HFF-Myc (cell line): ENCODE data around the gene PDE11A.

Experiments
- DNase-seq: peaks from one replicate; pipeline ENCODE4 v3.0.0-alpha.2; 2011; ENCODE audit warnings: low read depth; ENCODE audit errors: extremely low read depth
- H3K4me3 ChIP-seq: replicated peaks from 2 replicates; pipeline ENCODE4 v1.5.1; 2011; ENCODE audit warnings: low read depth, mild to moderate bottlenecking, control low read depth, low read length
- CTCF ChIP-seq: IDR thresholded peaks from 2 replicates; pipeline ENCODE4 v1.5.1; 2012; ENCODE audit warnings: mild to moderate bottlenecking, low read depth, low read length, control low read depth; ENCODE audit errors: missing control alignments

Gene PDE11A

GRCh38 chr2:177585234-177585863, 487.2 kb downstream of the PDE11A start:
- DNase-seq, result no peak
- H3K4me3 ChIP-seq, result no peak overlapping the region
- TF ChIP-seq CTCF, result no peak

DNA sequence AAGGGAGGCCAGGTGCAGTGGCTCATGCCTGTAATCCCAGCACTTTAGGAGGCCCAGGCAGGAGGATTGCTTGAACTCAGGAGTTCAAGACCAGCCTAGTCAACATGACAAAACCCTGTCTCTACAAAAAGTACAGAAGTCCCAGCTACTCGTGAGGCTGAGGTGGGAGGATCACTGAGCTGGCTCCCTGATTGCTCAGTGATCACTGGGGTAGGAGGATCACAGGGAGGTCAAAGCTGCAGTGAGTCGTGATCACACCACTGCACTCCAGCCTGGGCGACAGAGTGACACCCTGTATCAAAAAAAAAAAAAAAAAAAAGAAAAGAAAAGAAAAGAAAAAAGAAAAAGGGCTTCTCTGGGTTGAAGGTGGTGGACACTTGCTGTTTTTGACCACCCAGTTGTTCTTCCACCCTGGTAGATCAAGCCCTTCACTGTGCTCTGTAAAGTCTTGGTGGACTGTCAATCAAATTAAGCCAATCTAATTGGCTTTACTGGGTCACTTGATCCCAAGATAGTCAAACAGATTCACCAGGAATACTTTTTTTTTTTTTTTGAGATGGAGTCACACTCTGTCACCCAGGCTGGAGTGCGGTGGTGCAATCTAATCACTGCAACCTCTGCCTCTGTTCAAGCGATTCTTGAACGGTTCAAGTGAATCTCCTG, 488.4 kb downstream of the PDE11A start:
- H3K4me3 ChIP-seq, result no peak overlapping the region
- TF ChIP-seq CTCF, result no peak
- no peak for DNase-seq

DNA sequence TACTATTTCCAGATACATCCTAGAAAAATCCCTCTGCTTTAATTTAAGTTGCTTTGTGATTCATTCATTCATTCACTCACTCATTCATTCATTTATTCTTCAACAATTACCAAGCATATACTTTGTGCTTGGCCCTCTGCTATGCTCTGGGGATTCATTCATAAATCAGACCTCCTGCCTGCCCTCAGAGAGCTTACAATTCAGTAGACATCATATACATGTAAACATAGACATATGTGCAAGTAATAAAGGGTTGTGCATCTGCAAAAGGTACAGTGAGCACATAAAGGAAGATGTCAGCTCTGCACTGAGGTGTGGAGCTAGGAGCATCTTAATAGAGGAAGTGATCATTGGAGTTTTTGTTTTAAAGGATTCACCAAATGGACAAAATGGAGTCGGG, 490.6 kb downstream of the PDE11A start:
- DNase-seq, result no peak
- TF ChIP-seq CTCF, result no peak
- no peak overlapping the region for H3K4me3 ChIP-seq

GRCh38 chr2:177579486-177580036, 493.0 kb downstream of the PDE11A start:
- no peak overlapping the region for H3K4me3 ChIP-seq
- no peak for TF ChIP-seq CTCF
- no peak for DNase-seq

- DNase-seq, result no peak
- TF ChIP-seq CTCF, result no peak
- H3K4me3 ChIP-seq, result no peak overlapping the region
These were observed 494.1 kb downstream of the PDE11A start for GRCh38 chr2:177578454-177578853.

- H3K4me3 ChIP-seq, result no peak overlapping the region
- no peak for DNase-seq
- no peak for TF ChIP-seq CTCF
These were observed 495.5 kb downstream of the PDE11A start for GRCh38 chr2:177577075-177577474.
